Activated CD4-positive, alpha-beta memory T cell treated with anti-CD3 and anti-CD28 coated beads for 36 hours (primary cell): ENCODE data around the gene DCAF15. TPM values are rescaled to one million over a fixed set of nuclear protein-coding genes. Genes with fewer than 3 reads are reported as not detected.
"Not testable (repeated sequence)": the region's sequence is repeated elsewhere in the genome, so short reads cannot be mapped to it uniquely, and the experiment has no call there.

Source experiments
- CTCF ChIA-PET: fragments of 350-600 bp; sonication (Branson Sonifier 250); formaldehyde crosslinking; loops from one replicate; lab custom pipeline; 2021; ENCODE audit warnings: antibody characterized with exemption, inconsistent platforms; lab: Charles Lee
- POLR2A ChIA-PET: fragments of 350-600 bp; sonication (Branson Sonifier 250); formaldehyde crosslinking; loops from one replicate; lab custom pipeline; 2021; ENCODE audit warnings: antibody characterized with exemption; lab: Charles Lee
- DNase-seq: peaks from one replicate; pipeline ENCODE4 v3.0.0-alpha.2; 2020
- H3K27ac Mint-ChIP-seq: one replicate; pipeline ENCODE4 v1.8.0; 2021; ENCODE audit warnings: mixed read lengths
- H3K27me3 Mint-ChIP-seq: one replicate; pipeline ENCODE4 v1.8.0; 2021; ENCODE audit warnings: mixed read lengths
- H3K36me3 Mint-ChIP-seq: one replicate; pipeline ENCODE4 v1.8.0; 2021; ENCODE audit warnings: mixed read lengths
- H3K4me1 Mint-ChIP-seq: one replicate; pipeline ENCODE4 v1.8.0; 2021; ENCODE audit warnings: low read depth, mixed read lengths
- H3K4me3 Mint-ChIP-seq: one replicate; pipeline ENCODE4 v1.8.0; 2021; ENCODE audit warnings: mild to moderate bottlenecking, mixed read lengths
- H3K9me3 Mint-ChIP-seq: one replicate; pipeline ENCODE4 v1.8.0; 2021; ENCODE audit warnings: mixed read lengths
- intact Hi-C: fragments of 100-400 bp; cut with micrococcal nuclease; formaldehyde crosslinking; loops from one replicate; pipeline ENCODE4 v1.15.1; 2023
- total RNA-seq, 2 experiments: library from RNA; stranded (reverse); gene quantifications; one replicate each; pipeline ENCODE4 v1.2.3, GENCODE V29; 2021

Gene DCAF15
- total RNA-seq, 2 experiments from 2014 or later, result 67.0 to 72.0 TPM

- POLR2A ChIA-PET, result no interaction called here
- CTCF ChIA-PET, result interaction anchor here (0.6 to 1.1 kb wide), 4 partner anchors 59 to 542 kb away, joined by 3 read pairs; no protein-coding TSS in a partner anchor
- H3K36me3 Mint-ChIP-seq, result peaks cover 19% of the 10 kb centered on the region
- no peaks in the 10 kb centered on the region for H3K4me1 Mint-ChIP-seq
- intact Hi-C loops, result no loop called here
- H3K27me3 Mint-ChIP-seq, result no peaks in the 10 kb centered on the region
- H3K9me3 Mint-ChIP-seq, result no peaks in the 10 kb centered on the region
- no peak overlapping the region for H3K27ac Mint-ChIP-seq
- no peak for DNase-seq
- H3K4me3 Mint-ChIP-seq, result no peak overlapping the region
These were observed 9.8 kb downstream of the DCAF15 start for GRCh38 chr19:13961826-13962698.

GRCh38 chr19:13962699-13963602 lies 10.6 kb downstream of the DCAF15 start:
- Mint-ChIP-seq H3K4me1 (no peaks in the 10 kb centered on the region), H3K27ac (no peak overlapping the region), H3K4me3 (no peak overlapping the region), H3K36me3 (peaks cover 17% of the 10 kb centered on the region), H3K27me3 (no peaks in the 10 kb centered on the region), H3K9me3 (no peaks in the 10 kb centered on the region)
- intact Hi-C loops, result no loop called here
- no peak for DNase-seq
- POLR2A ChIA-PET, result no interaction called here
- CTCF ChIA-PET, result no interaction called here

- no peaks in the 10 kb centered on the region for H3K4me1 Mint-ChIP-seq
- H3K36me3 Mint-ChIP-seq, result peaks cover 14% of the 10 kb centered on the region
- ChIA-PET POLR2A (no interaction called here), CTCF (no interaction called here)
- no peak for DNase-seq
- H3K9me3 Mint-ChIP-seq, result no peaks in the 10 kb centered on the region
- intact Hi-C loops, result no loop called here
- H3K27me3 Mint-ChIP-seq, result no peaks in the 10 kb centered on the region
- no peak overlapping the region for H3K27ac Mint-ChIP-seq
- no peak overlapping the region for H3K4me3 Mint-ChIP-seq
These were observed 11.3 kb downstream of the DCAF15 start for GRCh38 chr19:13963603-13964105.

- ChIA-PET POLR2A (no interaction called here), CTCF (no interaction called here)
- no peak overlapping the region for H3K27ac Mint-ChIP-seq
These were observed 12.5 kb downstream of the DCAF15 start for GRCh38 chr19:13964776-13965175.

GRCh38 chr19:13965377-13965896 lies 13.1 kb downstream of the DCAF15 start:
- ChIA-PET POLR2A (no interaction called here), CTCF (no interaction called here)
- no peak overlapping the region for H3K27ac Mint-ChIP-seq
- H3K27me3 Mint-ChIP-seq, result no peaks in the 10 kb centered on the region
- no peak for DNase-seq
- H3K4me3 Mint-ChIP-seq, result no peak overlapping the region
- no peaks in the 10 kb centered on the region for H3K4me1 Mint-ChIP-seq
- no peaks in the 10 kb centered on the region for H3K9me3 Mint-ChIP-seq
- H3K36me3 Mint-ChIP-seq, result peaks cover 18% of the 10 kb centered on the region
- intact Hi-C loops, result no loop called here

More at GRCh38 chr19:13964776-13965175, 12.5 kb downstream of the DCAF15 start:
- Mint-ChIP-seq H3K9me3 (no peaks in the 10 kb centered on the region), H3K4me3 (no peak overlapping the region), H3K27me3 (no peaks in the 10 kb centered on the region), H3K4me1 (no peaks in the 10 kb centered on the region), H3K36me3 (peaks cover 18% of the 10 kb centered on the region)
- DNase-seq, result no peak
- intact Hi-C loops, result no loop called here

GRCh38 chr19:13965926-13966683 lies 13.8 kb downstream of the DCAF15 start:
- intact Hi-C loops, result no loop called here
- ChIA-PET POLR2A (no interaction called here), CTCF (no interaction called here)
- peaks cover 15% of the 10 kb centered on the region for H3K36me3 Mint-ChIP-seq
- no peak overlapping the region for H3K27ac Mint-ChIP-seq
- no peaks in the 10 kb centered on the region for H3K9me3 Mint-ChIP-seq
- no peak for DNase-seq
- no peak overlapping the region for H3K4me3 Mint-ChIP-seq
- H3K4me1 Mint-ChIP-seq, result no peaks in the 10 kb centered on the region
- no peaks in the 10 kb centered on the region for H3K27me3 Mint-ChIP-seq

GRCh38 chr19:13966684-13967128 lies 14.4 kb downstream of the DCAF15 start:
- no peak overlapping the region for H3K4me3 Mint-ChIP-seq
- no peaks in the 10 kb centered on the region for H3K9me3 Mint-ChIP-seq
- no peaks in the 10 kb centered on the region for H3K27me3 Mint-ChIP-seq
- H3K36me3 Mint-ChIP-seq, result peaks cover 11% of the 10 kb centered on the region
- no peak overlapping the region for H3K27ac Mint-ChIP-seq
- POLR2A ChIA-PET, result no interaction called here
- H3K4me1 Mint-ChIP-seq, result no peaks in the 10 kb centered on the region
- intact Hi-C loops, result no loop called here
- DNase-seq, result no peak
- CTCF ChIA-PET, result interaction anchor here (0.7 kb wide), 1 partner anchor 11 kb away, joined by 3 read pairs; no protein-coding TSS in a partner anchor

- H3K4me1 Mint-ChIP-seq, H3K27ac Mint-ChIP-seq, DNase-seq, H3K27me3 Mint-ChIP-seq, H3K4me3 Mint-ChIP-seq, POLR2A ChIA-PET, H3K9me3 Mint-ChIP-seq, intact Hi-C loops: not testable (repeated sequence)
- H3K36me3 Mint-ChIP-seq, result peaks cover 10% of the 10 kb centered on the region
- CTCF ChIA-PET, result interaction anchor here (0.7 kb wide), 1 partner anchor 12 kb away, joined by 3 read pairs; no protein-coding TSS in a partner anchor
These were observed 14.9 kb downstream of the DCAF15 start for GRCh38 chr19:13967206-13967605.

- ChIA-PET POLR2A (no interaction called here), CTCF (interaction anchor here (0.8 kb wide), 1 partner anchor 32 kb away, joined by 3 read pairs; no protein-coding TSS in a partner anchor)
- H3K27ac Mint-ChIP-seq, result no peak overlapping the region
- DNase-seq, result no peak
- H3K9me3 Mint-ChIP-seq, result no peaks in the 10 kb centered on the region
- H3K4me1 Mint-ChIP-seq, result no peaks in the 10 kb centered on the region
- H3K36me3 Mint-ChIP-seq, result peaks cover 12% of the 10 kb centered on the region
- H3K27me3 Mint-ChIP-seq, result no peaks in the 10 kb centered on the region
- no peak overlapping the region for H3K4me3 Mint-ChIP-seq
- intact Hi-C loops, result no loop called here
These were observed 16.1 kb downstream of the DCAF15 start for GRCh38 chr19:13968383-13968935.

- Mint-ChIP-seq H3K4me3 (no peak overlapping the region), H3K27ac (no peak overlapping the region), H3K4me1 (peaks cover 2% of the 10 kb centered on the region), H3K27me3 (no peaks in the 10 kb centered on the region), H3K36me3 (peaks cover 12% of the 10 kb centered on the region), H3K9me3 (no peaks in the 10 kb centered on the region)
- intact Hi-C loops, result no loop called here
- no peak for DNase-seq
- POLR2A ChIA-PET, result no interaction called here
- CTCF ChIA-PET, result interaction anchor here (1.5 kb wide), 1 partner anchor 91 kb away, joined by 3 read pairs; no protein-coding TSS in a partner anchor
These were observed 16.7 kb downstream of the DCAF15 start for GRCh38 chr19:13968999-13969398.

- H3K9me3 Mint-ChIP-seq, result no peaks in the 10 kb centered on the region
- no peak for DNase-seq
- no peak overlapping the region for H3K27ac Mint-ChIP-seq
- H3K4me1 Mint-ChIP-seq, result peaks cover 8% of the 10 kb centered on the region
- peaks cover 11% of the 10 kb centered on the region for H3K36me3 Mint-ChIP-seq
- intact Hi-C loops, result no loop called here
- no peaks in the 10 kb centered on the region for H3K27me3 Mint-ChIP-seq
- ChIA-PET POLR2A (interaction anchor here (0.5 to 0.6 kb wide), 2 partner anchors 71 to 575 kb away, joined by 3 read pairs; no protein-coding TSS in a partner anchor), CTCF (interaction anchor here (0.6 to 1.5 kb wide), 3 partner anchors 15 to 109 kb away, joined by 3 to 4 read pairs (median 3); no protein-coding TSS in a partner anchor)
- no peak overlapping the region for H3K4me3 Mint-ChIP-seq
These were observed 17.6 kb downstream of the DCAF15 start for GRCh38 chr19:13969897-13970296.
